ENCODE data around the gene NBAS. TPM values are rescaled to one million over a fixed set of nuclear protein-coding genes. Genes with fewer than 3 reads are reported as not detected.

Gene NBAS
- polyA plus RNA-seq, 2 of the 4 experiments (the other 2 are of a cell fraction) = 16.7 to 34.9 TPM

DNA sequence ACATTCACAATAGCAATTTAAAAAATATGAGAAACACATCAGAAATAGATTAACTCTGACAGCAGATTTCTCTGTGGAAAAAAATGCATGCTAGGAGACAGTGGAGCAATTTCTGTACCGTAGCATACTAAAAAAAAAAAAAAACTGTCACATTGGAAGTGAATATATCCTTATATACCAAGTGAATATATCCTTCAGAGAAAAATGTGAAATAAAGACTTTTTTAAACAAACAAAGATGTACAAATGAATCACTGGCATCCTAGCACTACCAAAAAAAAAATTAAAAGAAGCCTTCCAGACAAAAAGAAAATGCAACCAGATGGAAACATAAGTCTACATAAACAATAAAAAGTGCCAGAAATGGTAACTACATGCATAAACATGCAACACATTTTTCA, 169.4 kb downstream of the NBAS start:
- CTCF ChIA-PET = no interaction called here
- ATAC-seq (no peak), FAIRE-seq (no peak), DNase-seq (ENCODE audit: low read depth in 1 of 2, low spot score in 1 of 2) (no peak)
- H3K27ac ChIP-seq = no peak overlapping the region
- no peaks in the 10 kb centered on the region for H3K9me3 ChIP-seq
- peaks cover 7% of the 10 kb centered on the region; the same call in 2 of the 3 replicates for H3K4me1 ChIP-seq
- WGBS (ENCODE audit: missing lambda C conversion rate) = 98% methylated on average over 1 of the region's 1 CpG
- TF ChIP-seq ZC3H11A (IDR thresholded peaks at IDR 0.05) (no peak), MYC (IDR thresholded peaks at IDR 0.05; ENCODE audit: borderline replicate concordance, low read length) (no peak)
- TF ChIP-seq, protein P1, sequence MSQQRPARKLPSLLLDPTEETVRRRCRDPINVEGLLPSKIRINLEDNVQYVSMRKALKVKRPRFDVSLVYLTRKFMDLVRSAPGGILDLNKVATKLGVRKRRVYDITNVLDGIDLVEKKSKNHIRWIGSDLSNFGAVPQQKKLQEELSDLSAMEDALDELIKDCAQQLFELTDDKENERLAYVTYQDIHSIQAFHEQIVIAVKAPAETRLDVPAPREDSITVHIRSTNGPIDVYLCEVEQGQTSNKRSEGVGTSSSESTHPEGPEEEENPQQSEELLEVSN (IDR thresholded peaks at IDR 0.05; ENCODE audit: borderline replicate concordance, low read depth) = no peak
- H3K4me3 ChIP-seq = no peak overlapping the region
- POLR2A ChIA-PET = no interaction called here
- no peak overlapping the region for H3K4me2 ChIP-seq

DNA sequence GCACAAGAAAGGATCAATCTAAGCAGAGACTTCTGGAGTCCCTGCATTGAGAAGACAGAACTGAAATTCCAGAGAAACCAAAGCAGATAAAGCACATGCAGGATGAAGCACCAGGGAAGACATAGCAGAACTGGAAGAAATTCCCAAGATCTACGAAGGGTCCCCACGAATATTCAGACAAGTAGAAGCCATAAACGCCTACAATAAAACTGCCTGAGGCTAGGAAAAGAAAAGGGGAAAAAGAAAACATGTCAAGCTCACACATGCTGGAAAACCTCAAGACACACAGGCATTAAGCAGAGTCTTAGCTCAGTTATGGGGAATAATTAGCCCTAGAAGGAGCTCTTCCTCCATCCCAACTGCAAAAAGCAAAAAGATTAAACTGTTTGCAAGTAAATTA, 171.2 kb downstream of the NBAS start:
- no peak for ATAC-seq

DNA sequence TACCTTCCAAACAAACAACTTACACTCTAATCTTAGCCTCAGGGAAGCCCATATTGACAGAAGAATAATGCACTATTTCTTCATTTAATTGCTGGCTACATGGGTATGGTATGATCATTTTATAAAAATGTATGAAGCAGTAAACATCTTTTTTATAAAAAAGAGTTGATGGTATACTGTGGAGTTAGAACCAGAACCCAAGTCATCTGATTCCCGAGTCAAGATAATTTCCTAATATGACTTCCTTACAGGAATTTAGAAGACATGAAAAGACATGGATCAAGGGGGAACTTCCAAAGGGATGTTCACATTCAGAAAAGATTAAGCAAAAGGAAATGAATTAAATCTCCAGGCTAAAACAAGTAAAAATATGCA, 171.8 kb downstream of the NBAS start:
- ChIA-PET CTCF (no interaction called here), POLR2A (no interaction called here)
- Histone ChIP-seq H3K9me3 (no peaks in the 10 kb centered on the region), H3K27ac (no peak overlapping the region), H3K4me1 (peaks cover 7% of the 10 kb centered on the region; the same call in 2 of the 3 replicates), H3K4me3 (no peak overlapping the region), H3K4me2 (no peak overlapping the region)
- ATAC-seq (no peak), DNase-seq (ENCODE audit: low read depth in 1 of 2, low spot score in 1 of 2) (no peak), FAIRE-seq (no peak)
- no peak for TF ChIP-seq ZNF302 (CRISPR knock-in tag; IDR thresholded peaks at IDR 0.05)
- no peak for TF ChIP-seq SREBF2 (IDR thresholded peaks at IDR 0.05)
- TF ChIP-seq TP53 (CRISPR knock-in tag; IDR thresholded peaks at IDR 0.05) = no peak
- TF ChIP-seq HOXB5 (CRISPR knock-in tag; IDR thresholded peaks at IDR 0.05) = no peak
- TF ChIP-seq POLR2AphosphoS2 (conservative IDR thresholded peaks at IDR 0.05; ENCODE audit: low read length) = no peak
- no peak for TF ChIP-seq RAD21 (conservative IDR thresholded peaks at IDR 0.05 in 1 of 2, IDR thresholded peaks at IDR 0.05 in 1 of 2)
- no peak for TF ChIP-seq RCOR1 (IDR thresholded peaks at IDR 0.05; ENCODE audit: low read depth, low read length)
- no peak for TF ChIP-seq JUN (IDR thresholded peaks at IDR 0.05)
- TF ChIP-seq, protein P2, sequence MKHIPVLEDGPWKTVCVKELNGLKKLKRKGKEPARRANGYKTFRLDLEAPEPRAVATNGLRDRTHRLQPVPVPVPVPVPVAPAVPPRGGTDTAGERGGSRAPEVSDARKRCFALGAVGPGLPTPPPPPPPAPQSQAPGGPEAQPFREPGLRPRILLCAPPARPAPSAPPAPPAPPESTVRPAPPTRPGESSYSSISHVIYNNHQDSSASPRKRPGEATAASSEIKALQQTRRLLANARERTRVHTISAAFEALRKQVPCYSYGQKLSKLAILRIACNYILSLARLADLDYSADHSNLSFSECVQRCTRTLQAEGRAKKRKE (CRISPR knock-in tag; IDR thresholded peaks at IDR 0.05; ENCODE audit: low read depth) = no peak
- TF ChIP-seq, protein P3, sequence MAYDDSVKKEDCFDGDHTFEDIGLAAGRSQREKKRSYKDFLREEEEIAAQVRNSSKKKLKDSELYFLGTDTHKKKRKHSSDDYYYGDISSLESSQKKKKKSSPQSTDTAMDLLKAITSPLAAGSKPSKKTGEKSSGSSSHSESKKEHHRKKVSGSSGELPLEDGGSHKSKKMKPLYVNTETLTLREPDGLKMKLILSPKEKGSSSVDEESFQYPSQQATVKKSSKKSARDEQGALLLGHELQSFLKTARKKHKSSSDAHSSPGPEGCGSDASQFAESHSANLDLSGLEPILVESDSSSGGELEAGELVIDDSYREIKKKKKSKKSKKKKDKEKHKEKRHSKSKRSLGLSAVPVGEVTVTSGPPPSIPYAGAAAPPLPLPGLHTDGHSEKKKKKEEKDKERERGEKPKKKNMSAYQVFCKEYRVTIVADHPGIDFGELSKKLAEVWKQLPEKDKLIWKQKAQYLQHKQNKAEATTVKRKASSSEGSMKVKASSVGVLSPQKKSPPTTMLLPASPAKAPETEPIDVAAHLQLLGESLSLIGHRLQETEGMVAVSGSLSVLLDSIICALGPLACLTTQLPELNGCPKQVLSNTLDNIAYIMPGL (CRISPR knock-in tag; IDR thresholded peaks at IDR 0.05; ENCODE audit: borderline replicate concordance) = no peak
- no peak for TF ChIP-seq MAZ (IDR thresholded peaks at IDR 0.05; ENCODE audit: borderline replicate concordance, low read depth, low read length)
- no peak for TF ChIP-seq FOXS1 (CRISPR knock-in tag; IDR thresholded peaks at IDR 0.05)
- WGBS (ENCODE audit: missing lambda C conversion rate) = 94% methylated on average over 1 of the region's 1 CpG

More for the DNA sequence above, 171.2 kb downstream of the NBAS start:
- H3K4me1 ChIP-seq = peaks cover 7% of the 10 kb centered on the region; the same call in 2 of the 3 replicates
- FAIRE-seq (no peak), DNase-seq (ENCODE audit: low read depth in 1 of 2, low spot score in 1 of 2) (no peak)
- ChIA-PET CTCF (no interaction called here), POLR2A (no interaction called here)
- H3K9me3 ChIP-seq = no peaks in the 10 kb centered on the region
- H3K4me2 ChIP-seq = no peak overlapping the region
- no peak overlapping the region for H3K27ac ChIP-seq
- H3K4me3 ChIP-seq = no peak overlapping the region
- TF ChIP-seq PHF8 (IDR thresholded peaks at IDR 0.05; ENCODE audit: borderline replicate concordance, low read depth) (no peak), HDAC2 (IDR thresholded peaks at IDR 0.05) (no peak), BHLHE40 (IDR thresholded peaks at IDR 0.05; ENCODE audit: low read depth, low read length) (no peak), RNF2 (IDR thresholded peaks at IDR 0.05; ENCODE audit: borderline replicate concordance, low read depth) (no peak)
- TF ChIP-seq, protein P4, sequence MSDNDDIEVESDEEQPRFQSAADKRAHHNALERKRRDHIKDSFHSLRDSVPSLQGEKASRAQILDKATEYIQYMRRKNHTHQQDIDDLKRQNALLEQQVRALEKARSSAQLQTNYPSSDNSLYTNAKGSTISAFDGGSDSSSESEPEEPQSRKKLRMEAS (IDR thresholded peaks at IDR 0.05) = no peak
- TF ChIP-seq, protein P2 (CRISPR knock-in tag; IDR thresholded peaks at IDR 0.05; ENCODE audit: low read depth) = no peak
- TF ChIP-seq, protein P5, sequence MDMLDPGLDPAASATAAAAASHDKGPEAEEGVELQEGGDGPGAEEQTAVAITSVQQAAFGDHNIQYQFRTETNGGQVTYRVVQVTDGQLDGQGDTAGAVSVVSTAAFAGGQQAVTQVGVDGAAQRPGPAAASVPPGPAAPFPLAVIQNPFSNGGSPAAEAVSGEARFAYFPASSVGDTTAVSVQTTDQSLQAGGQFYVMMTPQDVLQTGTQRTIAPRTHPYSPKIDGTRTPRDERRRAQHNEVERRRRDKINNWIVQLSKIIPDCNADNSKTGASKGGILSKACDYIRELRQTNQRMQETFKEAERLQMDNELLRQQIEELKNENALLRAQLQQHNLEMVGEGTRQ (IDR thresholded peaks at IDR 0.05) = no peak
- WGBS (ENCODE audit: missing lambda C conversion rate) = 89% methylated on average over 3 of the region's 3 CpGs

All from A549 (cell line).